TTC549 (cell line): ENCODE measurements around the gene CYBRD1.
"Not testable (repeated sequence)": the region's sequence is repeated elsewhere in the genome, so short reads cannot be mapped to it uniquely, and the experiment has no call there.

Source experiments
- FAIRE-seq: peaks from 2 replicates; lab custom pipeline; 2012; peaks lifted over from hg19 to GRCh38; lab: Jason Lieb, UNC

CYBRD1 gene

DNA sequence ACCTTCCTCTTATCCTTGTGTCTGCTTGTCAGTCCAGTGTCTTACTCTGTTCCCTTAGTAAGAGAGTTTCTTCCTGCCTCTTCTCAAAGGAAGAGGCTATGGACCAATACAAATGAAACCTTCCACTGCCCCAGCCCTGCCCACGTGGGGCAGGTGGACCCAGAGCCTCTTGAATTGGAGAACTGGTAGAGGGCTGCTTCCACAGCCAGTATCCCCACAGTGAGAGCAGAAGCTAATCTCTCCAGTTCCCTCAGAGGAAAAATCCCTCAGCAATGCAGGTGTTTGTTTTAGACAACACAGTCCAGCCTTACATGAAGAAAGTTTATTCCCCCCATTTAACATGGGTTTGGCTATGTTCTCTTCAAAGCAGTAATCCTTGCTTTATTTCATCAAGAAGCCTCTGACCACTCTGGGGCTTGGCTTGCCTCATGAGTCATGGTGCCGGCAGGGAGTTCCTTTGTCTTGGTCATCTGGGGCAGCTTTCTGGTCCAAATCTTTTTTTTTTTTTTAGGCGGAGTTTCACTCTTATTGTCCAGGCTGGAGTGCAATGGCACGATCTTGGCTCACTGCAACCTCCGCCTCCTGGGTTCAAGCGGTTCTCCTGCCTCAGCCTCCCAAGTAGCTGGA is 6.5 kb upstream of the CYBRD1 start:
- no peak for FAIRE-seq

DNA sequence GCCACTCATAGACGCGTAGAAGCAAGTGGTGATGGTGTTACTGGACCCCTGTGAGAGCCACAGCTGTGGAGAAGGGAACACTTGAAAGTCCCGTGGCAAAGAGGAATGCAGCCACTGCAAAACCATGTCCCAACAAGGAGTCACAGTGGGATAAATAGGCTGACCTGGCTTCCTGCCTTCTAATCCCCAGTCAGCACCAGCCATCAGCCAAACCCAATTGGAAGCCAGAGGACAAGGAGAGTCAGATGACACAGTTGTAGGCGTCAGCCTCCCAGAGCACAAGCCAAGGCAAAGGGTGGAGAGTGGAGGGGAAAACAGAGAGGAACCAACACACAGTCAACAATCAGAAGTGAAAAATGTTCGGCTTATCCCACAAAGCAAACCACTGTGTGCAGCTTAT is 5.5 kb upstream of the CYBRD1 start:
- FAIRE-seq: no peak

- FAIRE-seq: no peak
These were observed 1.8 kb upstream of the CYBRD1 start for GRCh38 chr2:171520471-171520870.

DNA sequence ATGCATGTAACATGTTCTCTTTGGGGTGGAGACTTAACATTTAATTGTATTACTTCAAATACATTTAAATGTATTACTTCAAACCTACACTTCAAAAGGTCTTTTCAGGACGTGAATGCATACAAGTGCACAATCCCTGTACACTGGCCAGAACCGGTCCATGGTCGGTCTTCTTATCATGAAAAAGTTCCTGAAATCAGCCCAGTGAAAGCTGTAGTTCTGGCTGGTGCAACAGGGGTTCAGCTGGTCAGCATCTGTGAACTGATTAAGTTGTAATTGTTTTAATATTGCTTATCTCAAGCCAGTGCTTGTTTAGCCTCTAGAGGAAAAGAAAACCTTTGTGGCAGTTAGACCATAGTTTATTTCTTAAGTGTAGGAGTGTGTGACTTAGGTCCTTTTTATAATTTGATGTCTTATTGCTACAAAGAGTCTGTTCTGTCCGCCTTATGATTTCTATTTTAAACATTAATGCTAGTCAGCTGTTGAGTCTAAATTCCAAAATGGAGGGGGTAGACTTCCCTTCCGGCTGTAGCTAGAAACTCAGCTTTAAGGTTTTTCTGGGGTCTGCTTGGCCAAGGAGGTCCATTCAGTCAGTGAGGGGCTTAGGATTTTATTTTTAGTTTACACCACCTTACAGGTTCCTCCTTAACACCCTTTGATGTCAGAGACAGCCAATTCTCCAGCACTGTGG is 768 bp upstream of the CYBRD1 start:
- FAIRE-seq: no peak

GRCh38 chr2:171522788-171523087 is 464 bp downstream of the CYBRD1 start:
- no peak for FAIRE-seq

GRCh38 chr2:171523088-171524017 is 1.1 kb downstream of the CYBRD1 start:
- FAIRE-seq: no peak

GRCh38 chr2:171524018-171524401 is 1.7 kb downstream of the CYBRD1 start:
- FAIRE-seq: no peak

DNA sequence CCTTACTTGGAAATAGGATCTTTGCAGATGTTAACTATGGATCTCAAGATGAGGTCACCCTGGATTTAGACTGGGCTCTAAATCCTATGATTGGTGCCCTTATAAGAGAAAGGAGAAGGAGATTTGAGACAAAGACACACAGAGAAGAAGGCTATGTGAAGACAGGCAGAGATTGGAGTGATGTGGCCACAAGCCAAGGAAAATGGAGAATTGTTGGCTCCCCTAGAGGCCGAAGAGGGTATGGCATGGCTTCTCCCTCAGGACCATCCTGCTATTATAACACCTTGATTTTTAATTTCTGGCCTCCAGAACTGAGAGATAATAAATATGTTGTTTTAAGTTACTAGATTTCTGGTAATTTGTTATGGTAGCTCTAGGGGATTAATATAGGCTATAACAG is 7.6 kb downstream of the CYBRD1 start:
- FAIRE-seq: no peak

- no peak for FAIRE-seq
These were observed 8.1 kb downstream of the CYBRD1 start for GRCh38 chr2:171530378-171530777.

DNA sequence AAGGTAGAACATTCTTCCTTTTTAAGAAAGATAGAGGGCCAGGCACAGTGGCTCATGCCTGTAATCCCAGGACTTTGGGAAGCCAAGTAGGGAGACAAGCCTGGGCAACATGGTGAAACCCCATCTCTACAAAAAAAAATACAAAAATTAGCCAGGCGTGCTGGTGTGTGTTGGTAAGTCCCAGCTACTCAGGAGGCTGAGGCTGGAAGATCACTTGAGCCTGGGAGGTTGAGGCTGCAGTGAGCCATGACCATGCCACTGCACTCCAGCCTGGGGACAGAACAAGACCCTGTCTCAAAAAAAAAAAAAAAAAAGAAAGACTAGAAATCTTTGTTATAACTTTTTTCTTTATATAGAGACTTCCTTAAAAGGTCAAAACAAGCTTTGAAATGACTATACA is 8.6 kb downstream of the CYBRD1 start:
- not testable (repeated sequence) for FAIRE-seq

DNA sequence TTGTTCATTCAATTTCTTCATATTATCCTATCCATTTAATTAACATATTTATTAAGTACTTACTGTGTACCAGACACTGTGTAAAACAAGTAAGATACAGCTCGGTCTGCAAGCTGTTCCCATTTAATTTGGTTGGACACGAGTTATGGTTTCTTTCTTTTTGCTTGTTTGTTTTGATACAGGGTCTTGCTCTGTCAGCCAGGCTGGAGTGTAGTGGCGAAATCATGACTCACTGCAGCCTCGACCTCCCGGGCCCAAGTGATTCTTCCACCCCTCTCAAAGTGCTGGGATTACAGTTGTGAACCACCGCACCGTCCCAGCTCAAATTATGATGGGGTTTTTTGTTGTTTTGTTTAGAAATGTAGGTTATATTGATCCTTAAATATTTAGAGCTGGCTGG is 9.0 kb downstream of the CYBRD1 start:
- FAIRE-seq: no peak

GRCh38 chr2:171531836-171532450 is 9.7 kb downstream of the CYBRD1 start:
- FAIRE-seq: no peak

DNA sequence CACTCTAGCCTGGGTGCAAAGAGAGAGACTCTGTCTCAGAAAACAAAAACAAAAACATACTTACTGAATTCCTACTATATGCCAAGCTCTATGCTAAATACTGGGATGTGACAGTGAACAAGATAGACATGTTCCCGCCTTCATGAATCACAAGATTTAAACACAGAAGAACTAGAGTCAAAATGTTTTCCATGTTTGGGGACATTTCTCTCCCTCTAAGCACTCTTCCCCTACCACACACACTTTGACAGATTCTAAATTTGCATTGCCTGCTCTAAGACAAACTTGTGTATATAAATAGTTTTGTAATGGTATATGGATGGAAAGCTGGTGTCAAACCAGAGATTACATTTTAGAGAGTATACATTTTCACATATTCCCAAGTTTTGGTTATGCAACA is 11.1 kb downstream of the CYBRD1 start:
- no peak for FAIRE-seq

DNA sequence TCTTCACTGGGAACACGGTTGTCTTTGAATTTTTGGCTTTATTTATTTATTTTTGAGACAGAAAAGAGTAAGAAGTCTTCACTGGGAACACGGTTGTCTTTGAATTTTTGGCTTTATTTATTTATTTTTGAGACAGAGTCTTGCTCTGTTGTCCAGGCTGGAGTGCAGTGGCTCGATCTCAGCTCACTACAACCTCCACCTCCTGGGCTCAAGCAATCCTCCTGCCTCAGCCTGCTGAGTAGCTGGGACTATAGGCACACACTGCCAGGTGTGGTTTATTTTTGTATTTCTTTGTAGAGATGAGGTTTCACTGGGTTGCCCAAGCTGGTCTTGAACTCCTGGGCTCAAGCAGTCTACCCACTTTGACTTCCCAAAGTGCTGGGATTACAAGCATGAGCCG is 13.3 kb downstream of the CYBRD1 start:
- FAIRE-seq: not testable (repeated sequence)

GRCh38 chr2:171540437-171540836 is 18.2 kb downstream of the CYBRD1 start:
- no peak for FAIRE-seq

GRCh38 chr2:171541202-171541887 is 19.1 kb downstream of the CYBRD1 start:
- FAIRE-seq: no peak

- no peak for FAIRE-seq
These were observed 22.8 kb downstream of the CYBRD1 start for GRCh38 chr2:171545086-171545485.

DNA sequence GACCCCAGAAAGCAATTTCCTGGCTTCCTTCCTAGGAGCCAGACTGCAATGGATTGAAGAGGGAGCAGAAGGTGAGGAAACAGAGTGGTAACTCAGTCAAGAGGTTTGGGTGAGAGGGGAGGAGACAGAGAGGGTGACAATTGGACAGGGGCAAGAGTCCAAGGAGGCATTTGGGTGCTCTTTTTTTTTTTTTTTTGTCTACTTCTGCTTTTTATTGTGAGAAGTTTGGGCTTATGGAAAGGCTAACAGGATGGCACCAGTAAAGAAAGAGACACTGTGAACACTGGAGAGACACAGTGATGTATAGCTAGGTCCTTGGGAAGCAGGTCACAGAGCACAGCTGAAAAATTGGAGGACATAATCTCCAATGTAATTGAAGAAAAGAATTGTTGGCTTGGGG is 25.0 kb downstream of the CYBRD1 start:
- FAIRE-seq: no peak

DNA sequence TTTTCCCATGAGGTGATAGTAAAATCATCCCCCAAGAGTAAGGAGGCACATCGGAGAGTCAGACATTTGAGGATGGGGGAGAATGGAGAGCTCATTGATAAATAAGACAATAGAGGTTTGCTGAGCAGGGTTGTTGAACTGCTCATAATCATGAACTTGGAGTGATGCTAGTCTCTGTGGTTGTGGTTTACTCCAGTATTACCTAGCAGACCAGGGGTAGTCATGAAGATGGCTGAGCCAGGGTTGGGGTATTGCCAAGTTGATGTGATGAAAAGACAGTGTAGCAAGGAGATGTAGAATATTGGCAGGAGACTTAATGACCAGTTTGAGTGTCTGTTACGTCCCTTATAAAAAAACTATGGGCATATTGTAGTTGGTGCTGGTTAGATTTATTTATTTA is 25.4 kb downstream of the CYBRD1 start:
- FAIRE-seq: no peak

- FAIRE-seq: no peak
These were observed 28.3 kb downstream of the CYBRD1 start for GRCh38 chr2:171550613-171551012.

GRCh38 chr2:171551836-171552235 is 29.6 kb downstream of the CYBRD1 start:
- no peak for FAIRE-seq

GRCh38 chr2:171553236-171553635 is 31.0 kb downstream of the CYBRD1 start:
- FAIRE-seq: no peak
